H1 (cell line): ENCODE measurements around the gene SOX2. TPM values are rescaled to one million over a fixed set of nuclear protein-coding genes. Genes with fewer than 3 reads are reported as not detected.

ENCODE experiments used
- BCL11A ChIP-seq, 2 experiments: IDR thresholded peaks; one replicate each; pipeline ENCODE4 v1.6.1; 2011; ENCODE audit warnings: low read depth in 2 of 2, low read length in 2 of 2, mild to moderate bottlenecking in 2 of 2
- CBX8 ChIP-seq: fragments of 300-800, 300-1000 bp; sonication (generic); IDR thresholded peaks from 2 replicates; pipeline ENCODE4 v1.7.1; 2016; ENCODE audit warnings: low read depth, low read length, borderline replicate concordance
- CTBP2 ChIP-seq: IDR thresholded peaks from 2 replicates; pipeline ENCODE4 v1.7.0; 2011; ENCODE audit warnings: borderline replicate concordance, mild to moderate bottlenecking, moderate library complexity, mixed read lengths, low read length; ENCODE audit not compliant: insufficient read depth, insufficient read length
- CTCF ChIP-seq, 3 experiments: IDR thresholded peaks; 1 replicate in 2 of 3; 2 replicates in 1 of 3; pipeline versions ENCODE4 v1.5.1 to v1.6.1; 2011; ENCODE audit warnings: low read length in 3 of 3, mild to moderate bottlenecking in 3 of 3, inconsistent platforms in 2 of 3, low read depth in 1 of 3, moderate library complexity in 1 of 3; ENCODE audit not compliant: insufficient read depth in 1 of 3; ENCODE audit errors: control extremely low read depth in 1 of 3
- MAFK ChIP-seq: IDR thresholded peaks from 2 replicates; pipeline ENCODE4 v1.6.1; 2012; ENCODE audit warnings: low read depth, mild to moderate bottlenecking, improper control_type of control experiment, low read length
- RBBP5 ChIP-seq: IDR thresholded peaks from 2 replicates; pipeline ENCODE4 v1.7.1; 2012; ENCODE audit warnings: low read depth, mild to moderate bottlenecking, inconsistent platforms, low read length, moderate library complexity, borderline replicate concordance
- polyA plus RNA-seq, 7 experiments: library from polyadenylated mRNA; depleted of rRNA in 3 of 7; stranded (reverse) in 5 of 7; unstranded in 2 of 7; fragments of >200 nt in 5 of 7; fragments of 200-250 nt in 2 of 7; gene quantifications; 1 replicate in 5 of 7; 2 replicates in 1 of 7; 4 replicates in 1 of 7; pipeline versions ENCODE4 v1.2.1 to v1.2.3, GENCODE V29; 2011 to 2013; ENCODE audit warnings: missing spikeins in 2 of 7, mixed read lengths in 2 of 7
- total RNA-seq: library from RNA; stranded (reverse); fragmentation: NEBNext Ultra II Directional; extraction: Animal tissue kit (Norgen Biotek cat#: 25700); gene quantifications from 2 replicates; pipeline ENCODE4 v1.2.1, GENCODE V29; 2021

The SOX2 gene
- total and polyA plus RNA-seq, 2 of the 8 experiments (the other 6 are each of a cell fraction or from before 2014, with no cell fraction given) = 149 to 247 TPM

- TF ChIP-seq RBBP5 = peak; percentile 55
- no peak for TF ChIP-seq CBX8
- no peak for TF ChIP-seq MAFK
- peak; percentile 29 for TF ChIP-seq CTBP2
- no peak for TF ChIP-seq BCL11A (IDR thresholded peaks at IDR 0.05; ENCODE audit: low read depth in 2 of 2, low read length in 2 of 2)
- TF ChIP-seq CTCF (IDR thresholded peaks at IDR 0.05; ENCODE audit: control extremely low read depth in 1 of 3, insufficient read depth in 1 of 3, low read depth in 1 of 3, low read length in 3 of 3) = no peak
These were observed 7.9 kb upstream of the SOX2 start (continued) for GRCh38 chr3:181703601-181704420.
